Left renal cortex interstitium (tissue), 4 donors: ENCODE results near the gene CNTNAP2. TPM values are rescaled to one million over a fixed set of nuclear protein-coding genes. Genes with fewer than 3 reads are reported as not detected.

Experiments
- DNase-seq, 4 donors: peaks; one replicate each; pipeline ENCODE4 v3.0.0-alpha.2; 2013; ENCODE audit warnings: low read depth in 4 of 4, low spot score in 2 of 4, missing footprints in 1 of 4
- polyA plus RNA-seq, 4 donors: library from polyadenylated mRNA; unstranded; fragments of 120-200 nt; gene quantifications; one replicate each; pipeline ENCODE4 v1.2.1, GENCODE V29; 2013; ENCODE audit not compliant: insufficient read length in 4 of 4

The CNTNAP2 gene
- polyA plus RNA-seq, 4 donors = 22.3 to 27.6 (median 27.1) TPM

DNA sequence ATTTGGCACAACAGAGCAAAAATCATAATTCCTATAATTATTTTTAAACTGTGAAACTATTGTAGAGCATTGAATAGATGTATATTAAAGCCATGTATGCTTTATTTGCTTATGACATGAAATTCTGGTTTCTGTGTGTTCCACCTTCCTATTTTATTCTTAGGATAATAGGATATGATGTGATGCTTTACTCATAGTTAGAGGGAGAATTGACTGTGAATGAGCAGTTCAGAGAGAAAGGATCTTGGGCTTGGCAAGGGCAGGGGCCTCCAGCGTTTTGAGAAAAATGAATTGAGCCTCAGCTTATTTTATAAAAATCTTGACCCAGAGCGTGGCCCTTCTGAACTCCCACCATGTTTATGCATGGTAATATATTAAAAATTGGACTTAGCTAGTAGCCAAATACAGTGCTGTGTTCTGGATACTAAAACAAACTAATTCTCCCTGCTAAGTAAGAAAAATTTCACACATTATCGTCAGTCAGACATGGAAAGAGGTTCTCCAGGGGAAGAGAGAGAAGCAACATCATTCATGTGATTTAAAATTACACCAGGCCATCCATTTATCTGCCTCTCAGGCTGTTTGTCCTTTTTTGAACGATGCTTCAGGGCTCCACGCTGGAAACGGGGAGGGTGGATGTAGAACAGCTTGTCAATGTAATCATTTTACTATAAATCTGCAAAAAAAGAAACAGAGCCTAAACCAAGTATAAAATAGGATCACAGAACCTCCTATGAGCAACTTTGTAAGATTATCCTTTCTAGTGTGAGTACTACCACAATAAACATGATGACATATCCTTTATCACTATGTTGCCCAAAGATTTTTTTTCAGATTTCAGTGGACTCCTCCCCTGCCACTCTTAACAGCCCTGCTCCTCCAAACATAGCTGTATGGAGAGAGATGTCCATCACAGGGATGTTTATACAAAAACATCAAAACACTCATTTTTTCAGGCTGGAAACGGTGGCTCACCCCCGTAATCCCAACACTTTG, 2215.9 kb downstream of the CNTNAP2 start:
- DNase-seq = no peak

DNA sequence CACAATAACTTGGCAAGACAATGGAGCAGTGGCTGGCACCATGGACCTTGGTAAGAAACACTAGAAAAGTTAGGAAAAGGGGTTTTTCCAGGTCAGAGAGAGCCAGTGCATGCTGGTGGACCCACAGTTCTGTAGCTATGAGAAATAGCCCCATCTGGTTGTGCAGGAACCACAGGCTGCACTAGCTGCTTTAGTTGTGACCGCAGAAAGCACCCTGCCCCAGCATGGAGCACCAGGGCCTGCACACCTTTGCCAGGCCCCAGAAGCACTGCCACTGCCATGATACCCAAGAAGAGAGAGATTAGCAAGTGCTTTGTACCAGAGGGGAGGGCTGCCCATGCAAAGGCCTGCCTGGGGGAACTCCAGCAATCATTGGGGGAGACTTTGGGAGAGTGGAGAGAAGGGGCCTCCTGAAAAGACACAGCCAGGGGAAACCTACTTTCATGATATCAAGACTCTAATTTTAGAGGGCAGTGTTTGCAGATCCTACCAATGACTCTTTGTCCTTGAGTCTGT, 2217.9 kb downstream of the CNTNAP2 start:
- no peak for DNase-seq

- DNase-seq = no peak
Observed at GRCh38 chr7:148334959-148335577, 2218.5 kb downstream of the CNTNAP2 start.

DNA sequence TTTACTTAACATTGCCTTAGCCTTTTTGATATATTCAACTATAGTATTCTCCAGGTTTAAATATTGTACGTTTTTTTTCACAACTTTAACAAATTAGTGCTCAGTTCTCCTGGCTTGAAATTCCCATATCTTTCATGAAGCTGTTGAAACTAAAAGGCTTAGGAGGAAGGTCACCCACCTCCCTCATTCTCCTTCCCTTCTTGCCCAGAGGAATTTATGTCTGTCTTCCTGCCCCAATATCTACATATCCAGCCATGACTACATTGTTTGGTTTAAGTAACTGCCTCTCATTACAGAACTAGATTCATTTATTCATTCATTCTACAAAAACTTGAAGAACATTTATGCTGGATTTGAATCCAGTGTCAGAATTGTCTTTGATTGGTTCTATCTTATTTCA, 2219.2 kb downstream of the CNTNAP2 start:
- DNase-seq = no peak

- DNase-seq = no peak
Observed at GRCh38 chr7:148336411-148336810, 2219.8 kb downstream of the CNTNAP2 start.

DNA sequence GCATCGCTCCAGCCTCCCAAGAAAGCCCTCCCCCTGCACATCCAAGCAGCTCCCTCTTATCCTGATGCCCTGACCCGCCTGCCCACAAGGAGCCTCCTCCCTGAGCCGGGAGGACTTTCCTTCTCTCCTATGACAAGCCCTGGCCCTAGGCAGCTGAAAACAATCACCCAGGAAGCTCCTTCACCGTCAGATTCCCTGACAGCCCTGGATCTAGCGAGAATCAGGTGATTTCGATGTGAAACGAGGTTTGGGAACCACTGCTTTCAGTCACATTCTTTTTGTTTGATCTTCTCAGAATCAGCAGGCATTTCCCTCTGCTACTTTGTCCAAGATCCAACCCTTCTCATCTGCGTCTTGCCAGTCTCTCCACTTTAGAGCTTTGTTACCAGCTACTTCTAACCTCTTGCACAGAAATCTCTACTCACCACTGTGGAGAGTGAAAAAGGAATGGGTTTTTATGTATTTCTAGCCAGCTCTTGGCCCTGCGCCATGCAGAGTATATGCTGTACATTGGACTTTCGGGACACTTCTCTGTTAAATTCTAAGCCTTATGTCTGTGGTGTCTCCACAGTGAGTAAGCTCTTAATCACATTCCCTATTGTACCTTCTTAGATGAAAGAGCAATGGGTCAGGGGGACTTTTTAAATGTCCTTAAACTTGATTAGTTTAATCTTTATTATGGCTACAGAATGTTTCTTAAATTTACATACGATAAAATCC, 2220.8 kb downstream of the CNTNAP2 start:
- no peak for DNase-seq

GRCh38 chr7:148337995-148338747, 2221.6 kb downstream of the CNTNAP2 start:
- no peak for DNase-seq

DNA sequence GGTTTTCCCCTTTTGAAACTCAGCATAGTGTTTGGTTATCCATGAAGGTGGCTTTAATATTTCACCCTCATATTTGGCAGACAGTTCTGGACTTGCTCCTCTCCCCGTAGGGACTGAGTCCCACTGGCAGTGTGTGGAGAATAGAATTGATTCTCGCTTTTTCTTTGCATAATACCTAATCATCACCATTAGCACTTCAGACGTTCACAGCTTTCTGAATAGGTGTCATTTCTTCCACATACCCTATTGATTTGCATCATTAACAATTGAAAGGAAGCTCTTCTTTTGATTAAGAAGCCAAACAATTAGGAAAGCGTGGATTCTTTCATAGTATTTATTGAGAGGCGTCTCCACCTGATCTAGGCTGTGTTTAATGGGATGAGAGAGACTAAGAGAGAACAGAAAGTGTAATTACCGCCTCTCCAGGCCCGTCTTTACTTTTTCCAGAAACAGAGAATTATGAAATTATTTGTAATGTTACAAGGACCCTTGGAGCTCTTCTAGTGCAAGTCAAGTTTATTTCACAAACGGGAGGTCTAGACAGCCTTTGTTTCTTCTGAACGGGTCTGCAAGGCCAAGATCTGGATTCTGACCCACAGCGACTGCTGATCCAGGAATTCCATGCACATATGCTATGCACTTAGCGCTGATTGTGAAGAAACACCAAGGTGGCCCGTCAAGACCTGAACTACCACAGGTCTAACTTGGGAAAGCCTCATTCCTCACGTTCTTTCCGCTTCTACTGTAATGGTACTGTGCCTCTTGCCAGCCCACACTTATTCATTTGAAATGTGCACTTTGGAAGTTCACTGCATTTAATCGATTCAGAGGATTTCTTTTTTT, 2224.1 kb downstream of the CNTNAP2 start:
- no peak for DNase-seq

DNA sequence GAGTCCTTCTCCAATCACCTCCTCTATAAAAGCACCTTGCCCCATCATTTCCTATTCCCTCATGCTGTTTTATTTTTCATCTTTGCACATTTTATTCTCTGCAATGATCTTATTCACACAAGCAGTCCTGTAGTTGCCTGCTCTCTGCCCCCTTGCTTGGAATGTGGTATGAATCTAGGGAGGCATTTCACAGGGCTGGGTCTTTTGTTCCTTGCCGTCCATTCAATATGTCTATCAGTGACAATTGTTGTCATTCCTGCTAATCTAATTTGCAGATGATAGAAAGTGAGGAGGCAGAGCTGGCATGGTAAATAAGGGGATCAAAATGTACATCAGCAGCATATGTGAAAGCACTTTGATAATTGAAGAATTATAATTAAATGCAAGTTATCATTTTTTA, 2227.8 kb downstream of the CNTNAP2 start:
- DNase-seq = no peak

- DNase-seq = no peak
Observed at GRCh38 chr7:148347981-148348380, 2231.4 kb downstream of the CNTNAP2 start.

DNA sequence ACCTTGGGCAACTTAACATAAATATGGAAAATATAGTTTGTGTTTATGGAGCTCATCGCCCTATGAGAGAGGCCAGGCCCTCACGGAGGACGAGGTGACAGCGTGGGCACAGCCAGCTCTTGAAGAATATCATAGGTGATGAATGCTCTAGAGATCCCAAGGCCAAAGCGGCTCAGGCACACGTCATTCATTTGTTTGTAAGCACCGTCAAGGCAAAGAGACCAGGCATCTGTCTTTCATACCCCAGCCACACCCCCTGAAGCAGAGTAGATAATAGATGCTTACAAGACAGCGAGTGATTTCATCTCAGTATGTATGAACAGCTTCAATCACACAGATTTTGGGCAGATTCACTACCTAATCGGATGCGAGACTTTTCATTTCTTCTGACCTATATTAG, 2231.9 kb downstream of the CNTNAP2 start:
- DNase-seq = no peak

GRCh38 chr7:148356303-148356702, 2239.7 kb downstream of the CNTNAP2 start:
- no peak for DNase-seq

DNA sequence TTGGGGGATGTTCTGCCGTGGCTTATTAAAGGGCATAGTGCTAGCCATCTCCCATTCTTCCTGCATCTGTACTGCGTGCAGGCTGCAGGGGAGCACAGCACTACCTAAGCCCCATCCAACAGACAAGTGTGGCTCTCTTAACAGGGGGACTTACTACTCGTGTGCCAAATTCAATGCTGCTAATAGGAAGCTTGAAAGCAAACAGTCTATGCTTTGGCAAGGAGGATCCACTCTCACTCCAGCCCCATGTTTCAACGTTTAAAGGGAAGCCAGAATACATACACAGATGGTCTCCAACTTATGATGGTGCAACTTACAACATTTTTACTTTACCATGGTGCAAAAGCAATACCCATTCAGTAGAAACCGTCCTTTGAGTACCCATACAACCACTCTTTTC, 2245.9 kb downstream of the CNTNAP2 start:
- DNase-seq = no peak

DNA sequence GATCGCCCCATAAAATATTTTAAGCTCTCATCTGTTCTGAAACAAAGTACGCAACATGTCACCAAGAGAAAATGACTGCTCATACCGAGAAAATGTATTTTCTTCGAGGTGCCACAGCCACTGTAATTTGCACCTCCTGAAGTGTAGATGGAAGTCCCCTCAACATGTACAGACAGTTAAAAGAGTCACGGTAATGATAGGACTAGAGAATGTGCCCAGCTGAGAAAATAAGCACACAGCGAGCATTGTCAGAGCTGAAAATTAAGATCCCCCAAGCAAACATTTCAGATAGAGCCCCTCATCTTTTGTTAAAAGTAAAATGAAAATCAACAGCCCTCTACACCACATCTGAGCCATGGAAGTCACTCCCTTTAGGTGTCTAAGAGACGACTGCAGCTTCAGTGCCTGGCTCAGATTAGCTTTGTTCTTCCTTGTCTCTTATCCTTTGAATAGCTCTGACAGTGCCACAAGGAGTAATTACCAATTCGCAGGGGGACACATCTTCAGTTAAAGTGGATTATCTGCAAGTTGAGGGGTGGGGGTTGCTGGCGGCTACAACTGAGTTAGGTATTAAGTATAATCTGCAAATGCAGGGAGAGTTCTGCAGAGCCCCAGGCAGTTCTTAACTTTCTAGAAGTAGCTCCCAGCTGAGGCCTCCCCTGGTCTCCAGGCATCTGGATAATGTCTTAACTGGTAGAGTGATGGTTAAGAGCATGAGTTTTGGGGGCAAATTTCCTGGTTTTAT, 2251.3 kb downstream of the CNTNAP2 start:
- no peak for DNase-seq

DNA sequence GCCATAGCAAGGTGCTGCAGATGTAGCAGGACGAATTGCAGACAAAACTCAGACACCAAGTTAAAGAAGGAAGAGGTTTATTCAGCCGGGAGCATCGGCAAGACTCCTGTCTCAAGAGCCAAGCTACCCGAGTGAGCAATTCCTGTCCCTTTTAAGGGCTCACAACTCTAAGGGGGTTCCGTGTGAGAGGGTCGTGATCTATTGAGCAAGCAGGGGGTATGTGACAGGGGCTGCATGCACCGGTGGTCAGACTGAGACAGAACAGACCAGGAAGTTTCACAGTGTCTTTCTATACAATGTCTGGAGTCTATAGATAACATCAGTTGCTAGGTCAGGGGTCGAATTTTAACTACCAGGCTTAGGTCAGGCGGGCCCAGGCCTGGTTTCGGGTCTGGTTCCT, 2252.0 kb downstream of the CNTNAP2 start:
- no peak for DNase-seq

- no peak for DNase-seq
Observed at GRCh38 chr7:148371280-148371937, 2254.8 kb downstream of the CNTNAP2 start.

- DNase-seq = peak in 1 of 4 donors; percentile 19
Observed at GRCh38 chr7:148374396-148375259, 2258.0 kb downstream of the CNTNAP2 start.
